NCI-H82 treated with DMSO at 0.1 percent for 48 hours (cell line): ENCODE measurements around the gene SLC9A5.

Experiments used
- DNase-seq: peaks from one replicate; lab custom pipeline; 2025; ENCODE audit not compliant: unreplicated experiment; lab: John Stamatoyannopoulos, UW

The SLC9A5 gene

GRCh38 chr16:67248401-67249177 lies at the start of gene SLC9A5:
TSS of gene SLC9A5 (plus strand) at chr16:67248979. CDS start at chr16:67249015, 36 bp downstream.
- DNase-seq = no peak

- no peak for DNase-seq
These were observed 49.6 kb upstream of the SLC9A5 start, which contains the start of gene ELMO3 for GRCh38 chr16:67199011-67199807. TSS of gene ELMO3 (plus strand) at chr16:67199131. CDS start at chr16:67199327, 196 bp downstream.

GRCh38 chr16:67199808-67200198 lies 49.0 kb upstream of the SLC9A5 start:
- DNase-seq = no peak

GRCh38 chr16:67200491-67200890 lies 48.3 kb upstream of the SLC9A5 start:
- DNase-seq = no peak

- no peak for DNase-seq
These were observed 47.1 kb upstream of the SLC9A5 start for GRCh38 chr16:67201411-67202345.

GRCh38 chr16:67202426-67202825 lies 46.4 kb upstream of the SLC9A5 start:
- no peak for DNase-seq

GRCh38 chr16:67202956-67203493 lies 45.8 kb upstream of the SLC9A5 start:
- no peak for DNase-seq

GRCh38 chr16:67204076-67204475 lies 44.7 kb upstream of the SLC9A5 start:
- no peak for DNase-seq

GRCh38 chr16:67206129-67206837 lies 42.5 kb upstream of the SLC9A5 start:
- DNase-seq = no peak

- DNase-seq = no peak
These were observed 41.9 kb upstream of the SLC9A5 start for GRCh38 chr16:67206838-67207248.

GRCh38 chr16:67207249-67208091 lies 41.3 kb upstream of the SLC9A5 start:
- no peak for DNase-seq

- DNase-seq = no peak
These were observed 40.5 kb upstream of the SLC9A5 start for GRCh38 chr16:67208154-67208896.

GRCh38 chr16:67209565-67209964 lies 39.2 kb upstream of the SLC9A5 start:
- DNase-seq = no peak

GRCh38 chr16:67210069-67210937 lies 38.5 kb upstream of the SLC9A5 start:
- DNase-seq = no peak

- DNase-seq = no peak
These were observed 37.1 kb upstream of the SLC9A5 start for GRCh38 chr16:67211674-67212073.

GRCh38 chr16:67212766-67213165 lies 36.0 kb upstream of the SLC9A5 start:
- no peak for DNase-seq

GRCh38 chr16:67213197-67214019 lies 35.4 kb upstream of the SLC9A5 start:
- no peak for DNase-seq
